GM19099 (cell line): Measurements from ENCODE around the gene MAN2A2.

ENCODE experiments used
- POLR2A ChIP-seq: IDR thresholded peaks from 3 replicates; pipeline ENCODE4 v1.6.1; 2011; ENCODE audit warnings: low read depth; ENCODE audit not compliant: insufficient read length; ENCODE audit errors: extremely low read depth

Gene MAN2A2

GRCh38 chr15:90905306-90906180, 2.4 kb downstream of the MAN2A2 start:
- no peak for TF ChIP-seq POLR2A

- TF ChIP-seq POLR2A: no peak
Measured at GRCh38 chr15:90906181-90906849, 3.2 kb downstream of the MAN2A2 start.

GRCh38 chr15:90907051-90907660, 4.1 kb downstream of the MAN2A2 start:
- no peak for TF ChIP-seq POLR2A

- no peak for TF ChIP-seq POLR2A
Measured at GRCh38 chr15:90907838-90908507, 4.9 kb downstream of the MAN2A2 start.

- TF ChIP-seq POLR2A: no peak
Measured at GRCh38 chr15:90909976-90910375, 6.9 kb downstream of the MAN2A2 start.

GRCh38 chr15:90910441-90911301, 7.6 kb downstream of the MAN2A2 start:
- no peak for TF ChIP-seq POLR2A

- TF ChIP-seq POLR2A: no peak
Measured at GRCh38 chr15:90911302-90911623, 8.2 kb downstream of the MAN2A2 start.

GRCh38 chr15:90911906-90912769, 9.0 kb downstream of the MAN2A2 start:
- TF ChIP-seq POLR2A: no peak

- TF ChIP-seq POLR2A: no peak
Measured at GRCh38 chr15:90912770-90913075, 9.6 kb downstream of the MAN2A2 start.

- TF ChIP-seq POLR2A: no peak
Measured at GRCh38 chr15:90913398-90913944, 10.4 kb downstream of the MAN2A2 start.

- TF ChIP-seq POLR2A: no peak
Measured at GRCh38 chr15:90914305-90915080, 11.4 kb downstream of the MAN2A2 start.

- TF ChIP-seq POLR2A: no peak
Measured at GRCh38 chr15:90915216-90915807, 12.2 kb downstream of the MAN2A2 start.

- TF ChIP-seq POLR2A: no peak
Measured at GRCh38 chr15:90915808-90916440, 12.8 kb downstream of the MAN2A2 start.
